ENCODE results near the gene MCTP2.

MCTP2 gene

DNA sequence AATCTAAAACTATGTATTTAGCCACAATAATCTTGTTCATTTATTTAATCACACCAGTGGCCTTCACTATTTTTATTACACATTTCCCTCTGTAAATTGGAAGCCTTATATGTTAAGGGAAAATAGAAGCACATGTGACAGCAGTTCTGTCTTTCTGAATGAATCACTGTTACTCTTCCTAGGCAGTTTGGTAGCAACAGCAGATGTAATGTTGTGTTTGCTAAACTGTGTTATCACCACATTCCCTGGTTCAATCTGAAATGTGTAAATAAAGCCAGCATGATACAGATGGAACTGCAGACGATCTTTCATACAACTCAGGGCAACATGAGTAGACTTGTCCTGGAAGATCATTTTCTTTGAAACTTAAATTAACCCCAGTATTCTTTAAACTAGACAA lies 220.1 kb downstream of the MCTP2 start:
- H3K27me3 ChIP-seq (ENCODE audit: insufficient read depth, low read length) = no peaks in the 10 kb centered on the region
- no peaks in the 10 kb centered on the region for H3K4me1 ChIP-seq (ENCODE audit: insufficient read depth, low read length)
- H3K9me3 ChIP-seq (ENCODE audit: insufficient read depth, low read depth, low read length) = no peaks in the 10 kb centered on the region
- no peak overlapping the region for H3K4me3 ChIP-seq (ENCODE audit: low read length)
- H3K27ac ChIP-seq (ENCODE audit: low read length) = no peak overlapping the region
- H3K36me3 ChIP-seq (ENCODE audit: insufficient read depth, low read depth, low read length) = no peaks in the 10 kb centered on the region
- H3K9ac ChIP-seq (ENCODE audit: low read depth, low read length) = no peak overlapping the region

DNA sequence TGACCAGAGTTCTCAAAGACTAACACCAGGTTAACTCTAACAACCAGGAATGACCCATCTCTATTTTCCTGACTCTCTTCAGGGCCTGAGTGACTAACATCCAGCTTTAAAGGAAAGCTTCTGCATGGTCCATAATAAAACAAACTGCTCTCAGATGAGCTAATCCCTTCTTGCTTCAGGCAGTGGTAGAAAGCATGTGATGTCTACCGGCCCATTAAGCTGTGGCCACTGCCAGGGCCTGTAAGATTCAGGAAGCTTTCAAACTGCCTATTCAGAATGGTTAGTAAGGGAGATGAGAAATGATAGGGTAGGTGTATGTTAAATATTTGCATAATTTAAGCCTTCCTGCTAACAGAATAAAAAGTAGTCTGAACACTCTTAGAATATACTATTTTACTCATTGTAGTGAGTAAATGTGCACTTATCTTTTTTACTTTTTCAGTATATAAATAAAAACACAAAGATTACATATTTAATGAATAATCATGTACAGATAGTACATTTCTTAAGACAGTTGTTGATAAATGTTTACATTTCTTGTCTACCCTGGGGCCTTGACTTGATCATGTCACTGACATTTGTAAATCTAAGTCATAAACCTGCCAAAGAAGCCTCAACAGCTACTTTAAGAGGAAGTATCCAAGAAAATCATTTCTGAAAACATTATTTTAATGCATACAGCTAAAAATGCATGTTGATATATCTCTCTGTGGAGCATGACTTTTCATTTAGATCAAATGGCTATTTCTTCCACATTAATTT lies 222.0 kb downstream of the MCTP2 start:
- no peaks in the 10 kb centered on the region for H3K27me3 ChIP-seq (ENCODE audit: insufficient read depth, low read length)
- H3K27ac ChIP-seq (ENCODE audit: low read length) = no peak overlapping the region
- H3K9ac ChIP-seq (ENCODE audit: low read depth, low read length) = no peak overlapping the region
- H3K9me3 ChIP-seq (ENCODE audit: insufficient read depth, low read depth, low read length) = no peaks in the 10 kb centered on the region
- H3K4me1 ChIP-seq (ENCODE audit: insufficient read depth, low read length) = no peaks in the 10 kb centered on the region
- H3K4me3 ChIP-seq (ENCODE audit: low read length) = no peak overlapping the region
- H3K36me3 ChIP-seq (ENCODE audit: insufficient read depth, low read depth, low read length) = no peaks in the 10 kb centered on the region

DNA sequence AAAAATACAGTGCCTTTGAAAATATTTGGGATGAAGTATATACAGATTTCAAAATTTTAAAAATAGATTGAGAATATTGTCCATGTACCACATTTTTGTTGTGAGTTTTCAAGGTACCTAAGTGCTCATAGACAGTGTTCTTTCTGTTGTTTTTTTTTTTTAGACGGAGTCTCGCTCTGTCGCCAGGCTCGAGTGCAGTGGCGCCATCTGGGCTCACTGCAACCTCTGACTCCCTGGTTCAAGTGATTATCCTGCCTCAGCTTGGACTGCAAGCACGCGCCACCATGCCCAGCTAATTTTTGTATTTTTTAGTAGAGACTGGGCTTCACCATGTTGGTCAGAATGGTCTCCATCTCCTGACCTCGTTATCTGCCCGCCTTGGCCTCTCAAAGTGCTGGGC lies 223.9 kb downstream of the MCTP2 start:
- no peak overlapping the region for H3K27ac ChIP-seq (ENCODE audit: low read length)
- H3K4me1 ChIP-seq (ENCODE audit: insufficient read depth, low read length) = no peaks in the 10 kb centered on the region
- H3K36me3 ChIP-seq (ENCODE audit: insufficient read depth, low read depth, low read length) = no peaks in the 10 kb centered on the region
- no peaks in the 10 kb centered on the region for H3K27me3 ChIP-seq (ENCODE audit: insufficient read depth, low read length)
- H3K9me3 ChIP-seq (ENCODE audit: insufficient read depth, low read depth, low read length) = no peaks in the 10 kb centered on the region
- no peak overlapping the region for H3K9ac ChIP-seq (ENCODE audit: low read depth, low read length)
- H3K4me3 ChIP-seq (ENCODE audit: low read length) = no peak overlapping the region

DNA sequence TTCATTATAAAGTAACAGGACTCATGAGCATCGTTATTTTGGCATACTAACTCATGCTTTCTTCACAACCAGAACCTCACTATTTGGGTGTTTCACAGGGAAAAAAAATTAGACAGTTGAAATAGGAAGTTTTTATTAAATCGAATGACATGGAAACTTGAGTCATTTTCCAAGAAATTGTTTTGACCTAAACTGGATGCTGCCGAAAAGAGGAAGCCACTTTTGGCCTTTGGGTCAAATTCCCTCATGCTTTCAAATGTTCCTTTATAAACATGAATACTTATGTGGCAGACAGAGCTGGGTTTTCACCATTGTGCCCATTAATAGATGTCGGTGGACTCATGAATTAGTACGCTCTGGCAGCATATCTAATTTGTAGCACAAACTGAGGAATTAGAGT lies 224.9 kb downstream of the MCTP2 start:
- no peak overlapping the region for H3K4me3 ChIP-seq (ENCODE audit: low read length)
- H3K4me1 ChIP-seq (ENCODE audit: insufficient read depth, low read length) = no peaks in the 10 kb centered on the region
- H3K9ac ChIP-seq (ENCODE audit: low read depth, low read length) = no peak overlapping the region
- no peaks in the 10 kb centered on the region for H3K36me3 ChIP-seq (ENCODE audit: insufficient read depth, low read depth, low read length)
- H3K27ac ChIP-seq (ENCODE audit: low read length) = no peak overlapping the region
- H3K9me3 ChIP-seq (ENCODE audit: insufficient read depth, low read depth, low read length) = no peaks in the 10 kb centered on the region
- no peaks in the 10 kb centered on the region for H3K27me3 ChIP-seq (ENCODE audit: insufficient read depth, low read length)

DNA sequence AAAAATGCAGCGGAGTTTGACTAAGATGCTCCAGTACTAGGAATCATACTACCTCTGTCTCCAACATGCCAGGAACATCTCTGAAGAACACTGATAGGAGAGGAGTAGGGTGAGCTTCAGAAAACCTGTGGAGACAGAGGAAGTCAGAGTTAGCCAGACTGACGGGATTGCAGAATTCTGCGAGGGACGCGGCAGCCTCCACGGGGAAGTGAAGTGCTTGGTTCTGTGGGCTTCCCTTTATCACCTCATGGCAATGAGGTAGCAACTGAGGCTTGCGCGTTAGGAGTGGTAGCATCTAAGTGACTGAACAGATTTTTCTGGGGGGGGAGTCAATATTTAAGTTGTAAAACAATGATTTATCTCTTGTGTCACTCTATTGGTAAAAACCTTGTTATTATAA lies 226.3 kb downstream of the MCTP2 start:
- Histone ChIP-seq H3K27ac (ENCODE audit: low read length) (no peak overlapping the region), H3K9me3 (ENCODE audit: insufficient read depth, low read depth, low read length) (no peaks in the 10 kb centered on the region), H3K9ac (ENCODE audit: low read depth, low read length) (no peak overlapping the region), H3K36me3 (ENCODE audit: insufficient read depth, low read depth, low read length) (no peaks in the 10 kb centered on the region), H3K27me3 (ENCODE audit: insufficient read depth, low read length) (no peaks in the 10 kb centered on the region), H3K4me3 (ENCODE audit: low read length) (no peak overlapping the region), H3K4me1 (ENCODE audit: insufficient read depth, low read length) (no peaks in the 10 kb centered on the region)

DNA sequence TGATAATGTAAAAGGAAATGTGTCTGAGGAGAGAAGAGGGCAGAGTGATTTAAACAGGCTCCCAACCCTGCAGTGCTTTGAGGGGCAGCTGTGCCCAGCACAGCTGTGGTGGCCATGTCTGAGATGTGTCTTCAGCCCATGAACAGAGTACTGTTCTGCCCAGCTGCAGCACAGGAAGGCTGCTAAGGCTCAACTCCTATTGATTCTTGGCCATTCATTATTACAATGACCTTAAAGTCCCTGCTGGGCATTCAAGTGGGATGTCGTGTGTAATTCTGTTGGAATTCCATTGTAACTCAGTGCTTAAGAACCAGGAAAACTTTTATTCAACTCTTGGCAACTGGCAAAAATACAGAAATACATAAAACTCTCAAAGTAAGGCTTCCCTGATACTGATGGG lies 229.3 kb downstream of the MCTP2 start:
- Histone ChIP-seq H3K27me3 (ENCODE audit: insufficient read depth, low read length) (no peaks in the 10 kb centered on the region), H3K4me3 (ENCODE audit: low read length) (no peak overlapping the region), H3K27ac (ENCODE audit: low read length) (no peak overlapping the region), H3K9me3 (ENCODE audit: insufficient read depth, low read depth, low read length) (no peaks in the 10 kb centered on the region), H3K36me3 (ENCODE audit: insufficient read depth, low read depth, low read length) (no peaks in the 10 kb centered on the region), H3K9ac (ENCODE audit: low read depth, low read length) (no peak overlapping the region), H3K4me1 (ENCODE audit: insufficient read depth, low read length) (no peaks in the 10 kb centered on the region)

DNA sequence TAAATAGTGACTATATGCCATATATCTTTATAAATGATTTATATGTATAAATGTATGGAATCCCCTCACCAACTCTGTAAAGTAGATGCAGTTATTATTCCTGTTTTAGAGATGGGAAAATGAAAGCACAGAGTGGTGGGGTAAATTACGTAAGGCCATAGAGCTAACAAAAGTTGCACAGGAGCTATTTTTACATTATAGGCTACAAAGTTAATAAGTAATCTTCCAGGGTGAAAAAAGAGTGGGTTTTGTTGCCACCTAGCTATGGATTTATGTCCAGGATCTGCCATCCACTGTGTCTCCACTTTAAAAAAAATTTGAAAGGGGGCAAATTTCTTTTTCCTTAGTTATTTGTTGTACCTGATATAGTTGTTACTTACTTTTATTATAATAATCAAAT lies 235.7 kb downstream of the MCTP2 start:
- Histone ChIP-seq H3K9ac (ENCODE audit: low read depth, low read length) (no peak overlapping the region), H3K4me1 (ENCODE audit: insufficient read depth, low read length) (no peaks in the 10 kb centered on the region), H3K9me3 (ENCODE audit: insufficient read depth, low read depth, low read length) (no peaks in the 10 kb centered on the region), H3K27me3 (ENCODE audit: insufficient read depth, low read length) (no peaks in the 10 kb centered on the region), H3K36me3 (ENCODE audit: insufficient read depth, low read depth, low read length) (no peaks in the 10 kb centered on the region), H3K27ac (ENCODE audit: low read length) (no peak overlapping the region), H3K4me3 (ENCODE audit: low read length) (no peak overlapping the region)

DNA sequence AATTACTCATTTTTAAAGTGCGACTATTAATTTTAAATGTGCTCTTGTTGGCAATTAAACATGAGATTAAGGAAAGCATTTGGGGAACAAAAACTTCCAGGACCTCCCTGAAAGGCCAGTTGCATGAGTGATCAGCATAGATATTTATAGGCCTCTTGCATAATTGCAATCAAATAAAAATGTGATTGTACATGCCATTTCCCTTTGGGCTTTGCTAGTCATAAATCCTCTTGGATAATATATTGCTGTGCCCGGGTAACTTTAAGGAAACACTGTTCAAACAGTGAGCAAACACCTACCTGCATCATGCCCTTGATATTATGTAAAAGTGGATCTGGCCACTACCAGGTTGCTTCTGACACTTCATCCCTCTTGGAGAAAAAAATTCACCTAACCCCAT lies 239.1 kb downstream of the MCTP2 start:
- Histone ChIP-seq H3K9ac (ENCODE audit: low read depth, low read length) (no peak overlapping the region), H3K27me3 (ENCODE audit: insufficient read depth, low read length) (no peaks in the 10 kb centered on the region), H3K27ac (ENCODE audit: low read length) (no peak overlapping the region), H3K4me3 (ENCODE audit: low read length) (no peak overlapping the region), H3K9me3 (ENCODE audit: insufficient read depth, low read depth, low read length) (no peaks in the 10 kb centered on the region), H3K36me3 (ENCODE audit: insufficient read depth, low read depth, low read length) (no peaks in the 10 kb centered on the region), H3K4me1 (ENCODE audit: insufficient read depth, low read length) (no peaks in the 10 kb centered on the region)

DNA sequence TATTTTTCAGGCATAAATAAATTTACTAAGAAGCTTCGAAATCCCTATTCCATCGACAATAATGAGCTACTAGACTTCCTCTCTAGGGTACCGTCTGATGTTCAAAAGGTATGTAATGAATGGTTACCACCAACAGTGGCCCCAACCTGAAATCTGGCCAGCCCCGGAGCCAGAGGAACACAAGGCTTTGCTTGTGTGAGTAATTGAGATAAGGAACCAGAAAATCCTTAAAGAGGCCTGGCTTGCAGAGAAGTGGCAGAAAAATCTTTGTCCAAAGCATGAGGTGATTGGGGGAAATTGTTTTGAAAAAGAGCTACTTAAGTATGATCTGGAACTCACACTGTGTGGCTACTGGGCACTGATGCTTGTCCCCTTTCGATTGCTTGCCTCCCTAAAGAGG lies 245.3 kb downstream of the MCTP2 start:
- Histone ChIP-seq H3K9ac (ENCODE audit: low read depth, low read length) (no peak overlapping the region), H3K4me3 (ENCODE audit: low read length) (no peak overlapping the region), H3K36me3 (ENCODE audit: insufficient read depth, low read depth, low read length) (no peaks in the 10 kb centered on the region), H3K9me3 (ENCODE audit: insufficient read depth, low read depth, low read length) (no peaks in the 10 kb centered on the region), H3K4me1 (ENCODE audit: insufficient read depth, low read length) (no peaks in the 10 kb centered on the region), H3K27me3 (ENCODE audit: insufficient read depth, low read length) (no peaks in the 10 kb centered on the region), H3K27ac (ENCODE audit: low read length) (no peak overlapping the region)

DNA sequence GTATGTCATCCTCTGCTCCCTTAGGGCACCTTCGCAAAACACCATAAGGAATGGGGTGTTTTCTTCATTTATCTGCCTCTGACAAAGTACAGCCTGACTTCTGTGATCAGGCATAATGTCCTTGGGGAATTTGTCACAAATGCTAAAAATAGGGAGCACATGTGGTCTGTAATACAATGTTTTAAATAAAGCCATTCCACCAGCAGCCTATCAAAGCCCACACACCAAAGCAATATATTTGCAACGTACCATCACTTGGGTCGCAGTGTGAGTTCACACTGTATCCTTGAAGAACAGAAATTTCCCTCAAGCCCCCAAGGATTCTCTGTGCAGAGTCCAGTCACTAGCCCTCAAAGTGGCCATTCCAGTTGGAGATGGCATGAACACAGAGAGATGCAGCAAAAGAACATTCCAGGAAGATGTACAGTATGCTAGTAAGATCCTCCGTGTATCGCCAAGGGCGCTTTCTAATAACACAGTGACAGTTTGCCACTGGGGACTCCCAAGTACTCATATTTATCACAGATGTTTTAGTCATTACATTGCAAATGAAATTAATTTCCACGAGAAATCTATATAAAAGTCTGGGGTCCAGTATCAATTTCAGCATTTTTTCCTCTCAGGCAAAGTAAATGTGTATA lies 246.7 kb downstream of the MCTP2 start:
- Histone ChIP-seq H3K4me1 (ENCODE audit: insufficient read depth, low read length) (no peaks in the 10 kb centered on the region), H3K27ac (ENCODE audit: low read length) (no peak overlapping the region), H3K27me3 (ENCODE audit: insufficient read depth, low read length) (no peaks in the 10 kb centered on the region), H3K9me3 (ENCODE audit: insufficient read depth, low read depth, low read length) (no peaks in the 10 kb centered on the region), H3K4me3 (ENCODE audit: low read length) (no peak overlapping the region), H3K9ac (ENCODE audit: low read depth, low read length) (no peak overlapping the region), H3K36me3 (ENCODE audit: insufficient read depth, low read depth, low read length) (no peaks in the 10 kb centered on the region)

DNA sequence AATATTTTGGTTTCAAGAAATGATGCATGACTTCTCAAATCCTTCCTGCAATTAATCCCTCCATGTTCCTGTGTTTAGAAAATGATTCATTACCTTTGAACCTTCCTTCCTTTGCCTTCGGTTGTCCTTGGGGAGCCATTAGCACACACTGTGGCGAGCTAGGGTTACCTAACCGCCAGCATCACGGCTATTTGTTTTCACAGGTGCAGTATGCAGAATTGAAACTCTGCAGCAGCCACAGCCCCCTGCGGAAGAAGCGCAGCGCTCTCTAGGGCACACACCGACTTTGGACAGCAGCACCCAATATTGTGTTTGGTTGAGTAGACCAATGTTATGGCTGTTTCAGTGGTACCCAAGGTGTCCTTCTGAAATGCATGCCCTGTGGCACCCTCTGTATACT lies 247.4 kb downstream of the MCTP2 start:
- no peak overlapping the region for H3K9ac ChIP-seq (ENCODE audit: low read depth, low read length)
- H3K27me3 ChIP-seq (ENCODE audit: insufficient read depth, low read length) = no peaks in the 10 kb centered on the region
- H3K27ac ChIP-seq (ENCODE audit: low read length) = no peak overlapping the region
- H3K4me3 ChIP-seq (ENCODE audit: low read length) = no peak overlapping the region
- no peaks in the 10 kb centered on the region for H3K9me3 ChIP-seq (ENCODE audit: insufficient read depth, low read depth, low read length)
- no peaks in the 10 kb centered on the region for H3K4me1 ChIP-seq (ENCODE audit: insufficient read depth, low read length)
- H3K36me3 ChIP-seq (ENCODE audit: insufficient read depth, low read depth, low read length) = no peaks in the 10 kb centered on the region

DNA sequence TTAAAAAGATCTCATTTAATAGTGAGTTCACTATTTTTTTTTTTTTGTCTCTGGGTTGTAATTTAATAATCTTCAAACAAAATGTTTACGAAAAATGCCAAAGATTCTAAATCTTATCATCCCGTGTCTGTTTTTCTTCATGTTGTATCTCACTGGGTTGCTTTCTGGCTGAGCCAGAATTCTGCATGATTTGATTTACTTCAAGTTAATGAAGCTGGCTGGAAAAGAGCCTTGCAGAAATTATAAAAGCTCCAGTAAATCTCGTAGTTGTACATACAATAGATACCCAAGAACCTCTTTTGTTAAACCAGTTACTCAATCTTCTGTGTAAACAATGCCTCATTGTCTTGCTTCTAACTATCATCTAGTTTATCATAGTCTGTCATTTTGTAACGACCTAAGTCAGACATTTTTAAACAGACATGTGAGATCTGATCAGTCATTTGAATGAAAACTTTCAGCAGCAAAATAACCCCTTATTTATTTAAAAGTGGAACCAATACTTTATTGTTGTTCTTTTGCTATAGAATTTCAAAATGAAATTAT lies 249.0 kb downstream of the MCTP2 start:
- Histone ChIP-seq H3K27ac (ENCODE audit: low read length) (no peak overlapping the region), H3K36me3 (ENCODE audit: insufficient read depth, low read depth, low read length) (no peaks in the 10 kb centered on the region), H3K4me3 (ENCODE audit: low read length) (no peak overlapping the region), H3K27me3 (ENCODE audit: insufficient read depth, low read length) (no peaks in the 10 kb centered on the region), H3K4me1 (ENCODE audit: insufficient read depth, low read length) (no peaks in the 10 kb centered on the region), H3K9me3 (ENCODE audit: insufficient read depth, low read depth, low read length) (no peaks in the 10 kb centered on the region), H3K9ac (ENCODE audit: low read depth, low read length) (no peak overlapping the region)

Measured in iPS-20b (cell line).